Measurements from ENCODE around the gene NRG2. TPM values are rescaled to one million over a fixed set of nuclear protein-coding genes. Genes with fewer than 3 reads are reported as not detected.

Gene NRG2
- total RNA-seq, 1 donor from 2014 or later = 4.1 TPM

GRCh38 chr5:139967353-139967752 lies 75.7 kb downstream of the NRG2 start:
- DNase-seq = no peak

DNA sequence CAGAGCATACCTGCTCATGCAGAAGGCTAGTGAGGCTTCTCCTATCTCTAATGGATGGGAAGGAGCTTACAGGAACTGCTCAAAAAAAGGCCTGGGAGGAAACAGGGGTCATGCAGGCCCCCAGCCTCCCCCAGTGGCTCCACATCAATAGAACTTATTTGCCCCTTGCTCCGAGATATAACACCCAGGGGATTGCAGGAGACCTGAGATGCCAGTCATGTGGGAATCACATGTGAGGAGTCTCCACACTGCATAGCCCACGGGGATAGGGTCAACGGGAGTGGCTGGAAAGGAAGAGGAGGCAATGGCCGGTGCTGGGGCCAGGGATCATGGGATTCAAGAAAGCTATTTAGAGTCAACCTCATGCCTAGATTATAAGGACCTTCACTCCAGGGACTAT lies 76.2 kb downstream of the NRG2 start:
- DNase-seq = no peak

DNA sequence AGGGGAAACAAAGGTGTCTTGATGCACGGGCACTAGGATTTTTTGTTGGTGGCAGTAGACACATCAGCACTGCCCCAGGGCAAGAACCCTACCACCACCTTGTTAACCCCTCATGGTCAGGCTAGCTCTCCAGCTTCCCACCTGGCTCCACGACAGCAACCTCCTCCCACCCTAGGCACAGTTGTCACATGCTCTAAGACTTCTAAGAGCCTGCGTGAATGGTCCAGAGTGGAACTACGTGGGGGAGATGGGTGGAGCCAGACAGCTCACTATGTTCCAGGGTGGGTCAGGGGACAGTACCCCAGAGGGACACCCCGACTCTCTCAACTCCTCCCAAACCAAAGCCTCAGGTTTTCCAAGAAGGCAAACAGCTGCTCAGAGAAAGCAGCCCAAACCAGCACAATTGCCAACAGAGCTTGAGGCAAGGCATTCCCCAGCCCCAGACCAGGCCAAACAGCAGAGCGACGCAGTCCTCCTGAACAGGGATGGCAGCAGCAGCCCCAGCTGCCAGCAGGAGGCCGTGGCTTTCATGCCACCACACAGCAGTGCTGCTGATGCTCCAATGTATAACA lies 78.0 kb downstream of the NRG2 start:
- no peak for DNase-seq

- DNase-seq = no peak
Observed at GRCh38 chr5:139964266-139964993, 78.7 kb downstream of the NRG2 start.

DNA sequence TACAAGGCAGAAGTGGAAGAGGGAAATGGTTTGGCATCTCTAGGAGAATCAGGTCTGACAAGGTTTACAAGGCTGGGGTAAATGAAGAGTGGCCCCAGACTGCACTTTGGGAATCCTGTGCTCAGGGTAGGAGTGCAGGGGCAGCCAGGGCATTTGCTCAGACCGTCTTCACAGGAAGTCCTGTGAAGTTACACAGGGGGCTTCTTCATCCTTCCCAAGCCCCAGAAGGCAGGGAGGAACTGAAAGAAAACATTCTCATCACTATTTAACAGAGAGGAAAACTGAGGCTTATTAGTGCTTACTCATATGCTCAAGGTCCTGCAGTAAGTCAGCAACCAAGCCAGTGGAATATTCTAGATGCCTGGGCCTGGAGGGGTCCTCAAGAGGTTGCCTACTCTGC lies 80.7 kb downstream of the NRG2 start:
- DNase-seq = no peak

- no peak for DNase-seq
Observed at GRCh38 chr5:139961435-139962157, 81.5 kb downstream of the NRG2 start.

- no peak for DNase-seq
Observed at GRCh38 chr5:139960723-139961383, 82.2 kb downstream of the NRG2 start.

DNA sequence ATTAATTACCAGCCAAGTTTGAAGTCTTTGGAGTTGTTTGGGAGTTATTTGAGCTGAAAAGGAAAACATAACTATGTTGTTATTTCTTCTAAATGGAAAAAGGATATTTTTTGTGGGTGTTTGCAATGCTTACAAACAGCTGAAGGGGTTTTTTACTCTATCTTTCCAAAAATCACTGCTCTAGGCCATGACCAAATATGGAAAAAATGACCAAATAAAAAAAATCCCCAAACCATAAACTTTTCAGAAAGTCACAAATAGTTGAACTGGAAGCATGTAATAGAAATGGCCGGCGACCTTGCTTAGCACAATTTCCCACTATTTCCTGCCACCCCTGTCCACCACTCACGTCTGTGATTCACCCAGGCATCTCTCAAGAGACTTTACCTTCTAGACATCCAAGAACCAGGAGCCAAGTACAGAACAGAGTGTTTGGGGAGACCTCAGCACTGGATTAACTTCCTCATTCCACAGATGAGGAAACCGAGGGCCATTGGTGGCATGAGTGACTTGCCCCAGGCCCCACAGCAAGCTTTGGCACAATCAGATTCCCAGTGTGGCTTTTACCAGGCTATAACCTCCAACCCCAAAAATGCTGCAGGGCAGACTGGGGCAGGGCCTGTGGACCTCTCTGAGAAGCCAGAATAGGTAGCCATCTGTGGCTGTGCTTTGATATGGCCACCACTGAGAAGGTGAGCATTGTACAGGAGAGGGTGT lies 84.5 kb downstream of the NRG2 start:
- DNase-seq = no peak

DNA sequence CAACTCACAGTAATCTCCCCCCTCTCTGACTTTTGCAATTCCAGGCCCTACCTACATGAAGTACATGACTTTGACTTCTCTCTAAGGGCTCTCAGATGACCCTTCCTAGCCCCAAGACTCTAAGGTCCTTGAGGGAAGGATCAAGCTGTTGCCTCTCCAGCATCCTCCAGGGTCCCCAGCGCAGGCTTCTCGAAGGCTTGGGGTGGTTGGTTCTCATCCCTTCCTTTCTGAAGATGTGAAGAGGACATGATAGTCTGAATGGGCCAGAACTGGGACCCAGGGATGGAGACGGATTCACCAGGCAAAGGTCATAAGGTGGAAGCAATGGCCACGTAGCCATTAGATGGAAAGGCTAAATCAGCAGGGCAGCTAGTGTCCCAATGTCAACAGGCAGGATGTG lies 86.8 kb downstream of the NRG2 start:
- DNase-seq = no peak

DNA sequence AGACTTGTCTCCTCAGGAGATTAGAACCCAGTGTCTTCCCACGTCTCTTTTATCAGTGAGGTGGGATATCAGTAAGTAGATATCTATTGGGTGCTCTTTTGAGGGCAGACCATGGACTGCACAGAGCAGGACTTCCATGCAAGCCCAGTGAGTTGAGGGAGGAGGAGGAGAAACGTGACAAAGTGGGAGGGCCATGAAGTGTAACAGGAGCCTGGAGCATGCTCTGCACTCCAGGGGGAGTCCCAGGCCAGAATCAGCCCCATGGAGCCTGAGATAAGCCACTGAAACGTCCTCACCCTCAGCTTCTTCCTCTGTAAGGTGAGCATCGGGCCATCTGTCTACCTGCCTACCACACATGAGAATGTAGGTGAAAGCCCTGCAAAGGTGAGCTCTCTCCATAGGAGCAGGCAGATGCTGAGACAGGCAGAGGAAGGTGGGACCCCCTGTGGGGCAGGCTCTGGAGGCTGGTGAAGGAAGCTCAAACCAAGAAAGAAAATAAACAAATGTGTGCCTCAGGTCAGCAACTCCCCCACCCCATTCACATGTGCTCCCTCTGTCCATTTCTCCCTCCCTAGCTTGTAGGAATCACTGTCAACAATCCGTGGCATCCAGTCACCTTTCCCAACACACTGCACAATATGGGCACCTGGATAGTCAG lies 87.4 kb downstream of the NRG2 start:
- no peak for DNase-seq

DNA sequence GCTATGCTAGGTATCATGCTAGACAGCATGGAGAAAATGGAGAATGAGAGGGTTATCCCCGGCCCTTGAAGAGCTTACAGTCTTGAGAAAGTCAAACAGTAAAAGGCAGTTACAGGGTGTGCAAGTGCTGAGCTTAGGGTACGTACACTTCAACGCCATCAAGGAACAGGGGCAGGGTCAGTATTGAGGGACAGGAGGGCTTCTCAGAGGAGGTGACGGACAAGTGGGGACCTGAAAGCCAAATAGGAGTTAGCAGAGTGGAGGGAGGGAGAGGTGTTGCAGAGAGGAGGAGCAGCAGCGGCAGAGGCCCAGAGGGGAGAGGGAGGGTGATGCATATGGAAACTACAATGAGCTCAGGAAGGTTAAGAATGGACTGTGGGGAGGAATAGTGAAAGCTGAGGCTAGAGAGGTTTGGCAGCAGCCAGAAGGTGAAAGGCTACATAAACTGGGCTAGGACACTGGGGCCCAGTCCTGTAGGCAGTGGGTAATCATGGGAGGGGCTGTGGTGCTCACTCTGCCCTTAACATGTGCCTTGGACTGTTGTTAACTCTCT lies 88.0 kb downstream of the NRG2 start:
- DNase-seq = no peak

- no peak for DNase-seq
Observed at GRCh38 chr5:139954462-139954861, 88.6 kb downstream of the NRG2 start.

GRCh38 chr5:139954022-139954421 lies 89.1 kb downstream of the NRG2 start:
- DNase-seq = no peak

GRCh38 chr5:139952574-139952973 lies 90.5 kb downstream of the NRG2 start:
- DNase-seq = no peak

DNA sequence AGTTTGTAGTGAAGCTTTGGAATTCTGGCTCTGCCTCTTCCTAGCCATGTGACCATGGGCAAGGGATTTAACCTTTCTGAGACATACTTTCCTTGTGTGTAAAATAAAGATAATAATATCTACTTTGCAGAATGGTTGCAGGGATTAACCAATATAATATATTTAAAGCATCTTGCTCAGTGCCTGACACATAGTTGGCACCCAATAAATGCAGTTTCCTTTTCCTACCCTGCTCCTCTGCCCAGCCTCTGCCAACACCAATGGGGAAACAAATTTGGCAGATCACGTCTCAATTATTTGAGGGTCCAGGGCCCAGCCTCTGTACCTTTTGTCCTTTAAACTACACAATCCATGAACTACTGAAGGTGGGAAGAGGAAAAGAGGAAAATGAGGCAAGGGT lies 91.1 kb downstream of the NRG2 start:
- no peak for DNase-seq

GRCh38 chr5:139951296-139951924 lies 91.7 kb downstream of the NRG2 start:
- no peak for DNase-seq

- no peak for DNase-seq
Observed at GRCh38 chr5:139950436-139950835, 92.7 kb downstream of the NRG2 start.

DNA sequence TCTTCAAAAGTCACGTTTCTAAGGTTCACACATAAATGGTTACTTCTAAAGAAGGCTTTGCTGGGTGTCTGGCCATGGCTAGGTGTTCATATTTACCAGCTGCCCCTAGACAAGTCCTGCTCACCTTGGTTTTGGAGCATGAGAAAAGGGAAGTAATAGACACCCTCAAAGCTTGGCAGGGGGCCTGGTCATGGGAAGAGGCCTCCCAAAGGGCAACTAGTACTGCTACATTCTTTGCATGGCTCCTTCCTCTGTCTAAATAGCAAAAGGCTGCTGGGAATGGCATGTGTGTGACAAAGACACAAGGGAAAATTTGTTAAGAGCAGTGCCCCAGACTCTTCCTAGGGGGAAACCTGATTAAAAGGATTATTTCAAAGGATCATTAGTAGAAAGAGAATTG lies 93.4 kb downstream of the NRG2 start:
- DNase-seq = no peak

- no peak for DNase-seq
Observed at GRCh38 chr5:139947727-139948126, 95.4 kb downstream of the NRG2 start.

GRCh38 chr5:139946440-139946839 lies 96.7 kb downstream of the NRG2 start:
- DNase-seq = no peak

DNA sequence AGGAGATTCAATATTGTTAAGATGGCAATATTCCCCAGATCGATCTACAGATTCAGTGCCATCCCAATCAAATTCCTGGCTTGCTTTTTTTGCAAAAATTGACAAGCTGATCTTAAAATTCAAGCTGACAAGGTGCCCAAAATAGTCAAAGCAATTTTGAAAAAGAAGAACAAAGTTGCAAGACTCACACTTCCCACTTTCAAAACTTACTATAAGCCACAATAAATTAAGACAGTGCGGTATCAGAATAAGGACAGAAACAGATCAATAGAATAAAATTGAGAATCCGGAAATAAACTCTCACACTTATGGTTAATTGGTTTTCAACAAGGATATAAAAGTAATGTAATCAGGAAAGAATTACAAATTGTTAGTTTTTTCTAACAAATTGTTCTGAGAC lies 97.1 kb downstream of the NRG2 start:
- DNase-seq = no peak
